ENCODE measurements around the gene BRD9.
"Not testable (repeated sequence)": the region's sequence is repeated elsewhere in the genome, so short reads cannot be mapped to it uniquely, and the experiment has no call there.

The BRD9 gene

DNA sequence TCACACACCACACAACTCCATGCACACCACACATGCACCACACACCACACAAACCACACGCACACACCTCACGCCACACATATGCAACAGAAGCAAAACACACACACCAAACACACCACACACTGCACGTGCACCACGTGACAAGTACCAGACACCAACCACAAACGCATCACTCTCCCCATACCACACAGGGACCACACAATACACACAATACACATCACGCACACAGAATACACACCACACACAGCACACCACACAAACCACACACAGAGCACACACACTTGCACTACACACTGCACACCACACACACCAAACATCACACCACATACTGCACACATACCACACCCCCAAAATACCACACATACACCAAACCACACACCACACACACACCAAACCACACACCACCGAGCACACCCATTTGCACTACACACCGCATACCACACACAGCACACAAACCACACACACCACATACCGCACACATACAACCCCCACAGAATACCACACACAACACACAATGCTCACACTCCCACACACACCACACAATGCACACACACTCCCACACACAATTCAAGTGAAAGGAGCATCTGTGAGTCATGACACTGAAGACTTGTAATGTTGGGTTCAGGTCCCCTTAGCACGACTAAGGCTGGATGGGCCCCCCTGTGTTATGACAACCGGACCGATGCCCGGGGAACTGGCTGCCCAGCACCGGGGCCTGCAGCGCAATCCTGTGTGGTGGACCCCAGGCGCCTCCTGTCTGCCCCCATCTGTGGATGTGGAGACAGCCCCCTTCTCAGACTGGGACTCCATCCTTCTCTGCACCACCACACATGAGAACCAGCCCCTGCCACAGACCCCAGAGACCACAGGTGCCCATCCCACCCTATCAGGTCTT is 35.8 kb downstream of the BRD9 start:
- DNase-seq (ENCODE audit: low read depth): no peak

GRCh38 chr5:855771-856530 is 36.6 kb downstream of the BRD9 start:
- DNase-seq (ENCODE audit: low read depth): no peak

- DNase-seq (ENCODE audit: low read depth): no peak
These were observed 37.4 kb downstream of the BRD9 start for GRCh38 chr5:854966-855743.

DNA sequence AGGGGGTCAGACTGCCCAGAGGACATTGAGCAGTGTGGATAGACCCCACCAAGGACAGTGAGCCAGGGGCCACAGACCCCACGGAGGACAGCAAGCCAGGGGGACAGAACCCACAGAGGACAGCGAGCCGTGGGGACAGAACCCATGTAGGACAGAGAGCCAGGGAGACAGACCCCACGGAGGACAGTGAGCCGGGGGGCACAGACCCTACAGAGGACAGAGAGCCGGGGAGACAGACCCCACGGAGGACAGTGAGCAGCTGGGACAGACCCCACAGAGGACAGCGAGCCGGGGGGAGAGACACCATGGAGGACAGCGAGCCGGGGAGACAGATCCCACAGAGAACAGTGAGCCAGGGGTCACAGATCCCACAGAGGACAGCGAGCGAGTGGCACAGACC is 38.4 kb downstream of the BRD9 start:
- no peak for DNase-seq (ENCODE audit: low read depth)

- not testable (repeated sequence) for DNase-seq (ENCODE audit: low read depth)
These were observed 39.0 kb downstream of the BRD9 start for GRCh38 chr5:853416-854090.

GRCh38 chr5:852431-853401 is 39.9 kb downstream of the BRD9 start:
- no peak for DNase-seq (ENCODE audit: low read depth)

DNA sequence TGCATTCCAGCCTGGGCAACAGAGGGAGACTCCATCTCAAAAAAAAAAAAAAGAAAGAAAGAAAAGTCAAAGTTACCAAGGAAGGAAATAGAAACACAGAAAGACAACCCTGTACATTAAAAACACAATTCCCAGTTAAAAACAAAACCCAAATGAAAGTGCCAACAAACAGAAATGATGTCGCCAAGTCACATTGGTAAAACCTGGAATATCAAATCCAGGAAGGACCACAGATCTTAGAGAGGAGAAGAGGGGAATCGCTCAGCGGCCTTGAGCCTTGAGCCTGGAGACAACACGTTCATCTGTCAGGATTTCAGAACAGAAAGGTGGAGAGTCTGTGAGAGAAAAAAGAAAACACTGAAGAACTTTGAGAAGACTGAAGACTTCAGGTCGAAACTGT is 40.6 kb downstream of the BRD9 start:
- DNase-seq (ENCODE audit: low read depth): no peak

DNA sequence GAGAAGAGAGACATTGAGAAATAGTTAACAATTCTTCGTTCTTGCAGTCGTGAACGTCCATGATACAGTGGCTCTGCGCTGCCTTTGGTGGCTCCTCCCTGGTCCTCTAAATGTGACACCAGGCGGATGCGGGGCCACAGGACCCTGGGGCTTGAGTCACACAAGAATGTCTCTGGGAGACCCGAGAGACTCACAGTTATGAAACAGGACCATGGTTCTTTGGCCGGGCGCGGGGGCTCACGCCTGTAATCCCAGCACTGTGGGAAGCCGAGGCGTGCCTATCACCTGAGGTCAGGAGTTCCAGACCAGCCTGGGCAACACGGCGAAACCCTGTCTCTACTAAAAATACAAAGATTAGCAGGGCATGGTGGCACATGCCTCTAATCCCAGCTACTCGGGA is 41.0 kb downstream of the BRD9 start:
- no peak for DNase-seq (ENCODE audit: low read depth)

DNA sequence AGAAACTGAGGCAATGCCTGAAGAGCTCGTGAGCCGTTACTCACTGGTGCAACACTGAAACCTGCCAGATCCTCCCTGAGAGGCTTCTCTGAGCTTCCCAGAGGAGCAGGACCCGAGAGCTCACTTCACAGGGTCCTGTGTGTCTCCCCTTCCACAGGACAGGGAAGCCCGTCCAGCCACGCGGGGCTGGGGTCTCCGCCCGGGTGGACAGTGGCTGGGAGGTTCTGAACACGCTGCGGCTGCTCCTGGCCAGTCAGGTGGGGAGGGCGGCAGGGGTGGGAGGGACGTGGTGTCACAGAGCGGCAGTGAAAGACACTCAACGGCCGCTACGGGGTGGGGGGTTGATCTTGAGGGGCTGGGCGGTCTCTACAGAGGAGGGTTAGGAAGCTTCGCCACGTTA is 41.5 kb downstream of the BRD9 start:
- DNase-seq (ENCODE audit: low read depth): no peak

GRCh38 chr5:850511-851006 is 42.0 kb downstream of the BRD9 start, which contains the start of gene ZDHHC11:
Gene ZDHHC11, minus strand, starts transcription at chr5:850986. Its CDS starts 384 bp downstream, at chr5:850602.
- no peak for DNase-seq (ENCODE audit: low read depth)

- no peak for DNase-seq (ENCODE audit: low read depth)
These were observed 42.8 kb downstream of the BRD9 start for GRCh38 chr5:849651-850301.

DNA sequence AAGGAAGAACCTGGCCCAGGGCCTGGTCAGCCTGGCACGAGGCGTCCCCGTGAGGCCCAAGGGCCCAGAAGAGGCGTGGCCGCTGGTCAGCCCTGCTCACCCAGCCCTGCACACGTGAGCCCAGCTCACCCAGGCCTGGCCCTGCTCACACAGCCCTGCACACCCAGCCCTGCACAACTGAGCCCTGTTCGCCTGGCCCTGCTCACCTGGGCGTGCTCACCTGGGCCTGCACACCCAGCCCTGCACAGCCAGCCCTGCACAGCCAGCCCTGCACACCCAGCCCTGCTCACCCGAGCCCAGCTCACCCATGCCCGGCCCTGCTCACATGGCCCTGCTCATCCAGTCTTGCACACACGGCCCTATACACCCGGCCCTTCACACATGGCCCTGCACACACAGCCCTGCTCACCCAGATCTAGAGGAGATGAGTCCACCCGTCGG is 43.9 kb downstream of the BRD9 start:
- no peak for DNase-seq (ENCODE audit: low read depth)

DNA sequence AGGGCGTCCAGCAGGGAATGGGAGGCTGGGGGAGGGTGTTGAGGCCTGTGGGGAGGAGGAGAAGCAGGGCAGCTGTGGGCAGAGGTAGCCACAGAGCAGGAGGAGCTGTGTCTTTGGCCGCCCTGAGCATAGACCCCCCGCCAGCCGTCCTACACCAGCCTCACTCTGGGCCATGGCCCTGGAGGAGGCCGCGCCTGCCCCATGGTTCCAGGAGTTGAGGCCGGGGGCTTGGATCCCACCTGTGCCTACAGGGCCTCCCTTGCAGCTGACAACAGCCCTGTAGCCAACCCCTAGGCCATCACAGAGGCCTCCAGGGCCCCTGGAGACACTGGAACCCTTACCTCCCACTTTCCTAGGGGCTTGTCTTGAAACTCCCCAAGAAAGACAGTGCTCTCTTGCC is 44.9 kb downstream of the BRD9 start:
- not testable (repeated sequence) for DNase-seq (ENCODE audit: low read depth)

- not testable (repeated sequence) for DNase-seq (ENCODE audit: low read depth)
These were observed 45.4 kb downstream of the BRD9 start for GRCh38 chr5:847212-847611.

DNA sequence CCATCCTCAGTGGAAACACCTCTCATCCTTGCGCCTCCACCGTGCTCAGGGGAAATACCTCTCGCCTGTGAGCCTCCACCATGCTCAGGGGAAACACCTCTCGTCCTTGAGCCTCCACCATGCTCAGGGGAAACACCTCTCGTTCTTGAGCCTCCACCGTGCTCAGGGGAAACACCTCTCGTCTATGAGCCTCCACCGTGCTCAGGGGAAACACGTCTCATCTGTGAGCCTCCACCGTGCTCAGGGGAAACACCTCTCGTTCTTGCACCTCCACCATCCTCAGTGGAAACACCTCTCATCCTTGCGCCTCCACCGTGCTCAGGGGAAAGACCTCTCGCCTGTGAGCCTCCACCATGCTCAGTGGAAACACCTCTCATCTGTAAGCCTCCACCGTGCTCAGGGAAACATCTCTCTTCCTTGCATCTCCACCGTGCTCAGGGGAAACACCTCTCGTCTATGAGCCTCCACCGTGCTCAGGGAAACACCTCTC is 46.0 kb downstream of the BRD9 start:
- DNase-seq (ENCODE audit: low read depth): peak; percentile 39

DNA sequence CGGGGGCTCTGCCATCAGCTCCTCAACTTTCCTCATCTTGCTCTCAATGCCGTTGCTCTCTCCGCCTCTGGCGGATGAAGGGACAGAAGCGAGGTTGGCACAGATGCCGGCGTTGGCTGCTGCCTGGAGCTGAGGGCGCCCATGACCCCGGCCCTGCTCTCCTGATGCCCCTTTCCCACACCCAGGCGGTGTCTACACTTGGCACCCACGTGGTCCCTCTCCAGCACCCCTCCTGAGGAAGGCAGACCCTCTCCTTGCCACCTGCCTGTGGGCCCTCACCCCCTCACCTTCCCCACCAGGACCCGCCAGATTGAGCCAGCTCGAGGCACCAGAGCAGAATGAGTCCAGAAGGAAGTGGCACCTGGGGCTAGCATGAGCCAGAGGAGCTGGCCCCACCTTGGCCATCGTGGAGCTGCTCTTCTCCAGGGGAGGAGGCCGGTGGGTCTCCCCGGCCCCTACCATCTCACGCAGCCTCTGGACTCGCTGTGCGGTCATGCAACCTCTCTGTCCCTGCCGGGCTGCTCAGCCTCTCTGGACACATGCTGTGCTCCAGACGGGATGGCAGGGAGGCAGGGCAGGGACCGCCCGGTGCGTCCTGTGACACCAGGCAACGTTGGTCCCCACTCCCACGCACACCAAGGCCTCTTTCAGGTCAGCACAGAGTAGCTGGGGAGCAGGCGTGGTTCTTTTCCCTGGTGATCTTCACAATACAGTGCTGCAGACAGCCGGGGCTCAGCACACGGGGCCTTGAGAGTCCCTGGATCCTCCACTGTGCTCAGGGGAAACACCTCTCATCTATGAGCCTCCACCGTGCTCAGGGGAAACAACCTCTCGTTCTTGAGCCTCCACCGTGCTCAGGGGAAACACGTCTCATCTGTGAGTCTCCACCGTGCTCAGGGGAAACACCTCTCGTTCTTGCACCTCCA is 46.7 kb downstream of the BRD9 start:
- not testable (repeated sequence) for DNase-seq (ENCODE audit: low read depth)

DNA sequence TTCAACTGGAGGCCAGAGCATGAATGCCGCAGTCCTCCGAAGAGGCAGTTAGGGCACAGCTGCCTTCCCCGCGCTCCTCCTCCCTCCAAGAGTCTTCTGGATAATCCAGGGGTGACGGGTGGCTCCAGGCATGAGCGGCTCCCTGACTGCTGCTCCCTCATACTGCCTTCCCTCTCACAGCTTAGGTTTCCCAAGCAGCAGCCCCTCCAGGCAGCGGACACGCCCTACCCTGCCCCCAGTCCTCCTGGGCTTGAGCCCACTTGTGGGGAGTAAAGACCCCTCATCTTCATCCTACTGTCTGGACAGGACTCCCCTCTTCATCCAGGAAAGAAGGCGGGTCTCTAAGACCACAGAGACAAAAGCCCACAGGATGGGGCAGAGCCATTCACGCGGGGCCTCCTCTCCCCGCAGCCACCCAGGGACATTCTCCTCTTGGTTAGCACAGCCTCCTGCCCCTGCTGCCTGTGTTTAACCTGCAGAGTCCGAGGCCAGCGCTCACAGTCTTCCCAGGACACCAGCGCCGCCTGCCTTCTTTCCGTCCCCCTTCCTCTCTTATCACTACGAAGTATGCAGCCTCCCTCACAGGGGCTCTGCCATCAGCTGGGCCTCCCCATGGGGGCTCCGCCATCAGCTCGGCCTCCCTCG is 47.4 kb downstream of the BRD9 start:
- DNase-seq (ENCODE audit: low read depth): not testable (repeated sequence)

GRCh38 chr5:844426-844825 is 48.2 kb downstream of the BRD9 start:
- not testable (repeated sequence) for DNase-seq (ENCODE audit: low read depth)
